HEK293 (cell line): ENCODE measurements around the gene C1QTNF2.

Experiments
- KLF1 ChIP-seq: fragments of 450-650 bp; formaldehyde crosslinking; IDR thresholded peaks from 2 replicates; pipeline ENCODE4 v1.5.1; 2016; ENCODE audit warnings: missing biosample characterization, missing genetic modification characterization
- YY2 ChIP-seq: fragments of 450-650 bp; formaldehyde crosslinking; IDR thresholded peaks from 2 replicates; pipeline ENCODE4 v1.5.1; 2016; ENCODE audit warnings: missing biosample characterization, missing genetic modification characterization
- ZEB2 ChIP-seq: fragments of 450-650 bp; formaldehyde crosslinking; IDR thresholded peaks from 2 replicates; pipeline ENCODE4 v1.5.1; 2016; ENCODE audit warnings: missing biosample characterization, missing genetic modification characterization
- ZFP41 ChIP-seq: fragments of 450-650 bp; formaldehyde crosslinking; IDR thresholded peaks from 2 replicates; pipeline ENCODE4 v1.5.1; 2016; ENCODE audit warnings: missing biosample characterization, missing genetic modification characterization, borderline replicate concordance
- ZNF214 ChIP-seq: fragments of 450-650 bp; formaldehyde crosslinking; IDR thresholded peaks from 2 replicates; pipeline ENCODE4 v1.5.1; 2017; ENCODE audit warnings: missing biosample characterization, mild to moderate bottlenecking, missing genetic modification characterization, borderline replicate concordance
- ZNF311 ChIP-seq: fragments of 450-650 bp; formaldehyde crosslinking; IDR thresholded peaks from 2 replicates; pipeline ENCODE4 v1.5.1; 2017; ENCODE audit warnings: missing biosample characterization, missing genetic modification characterization, borderline replicate concordance
- ZNF658 ChIP-seq: fragments of 450-650 bp; formaldehyde crosslinking; IDR thresholded peaks from 2 replicates; pipeline ENCODE4; 2016; ENCODE audit warnings: missing biosample characterization, missing genetic modification characterization
- ZNF791 ChIP-seq: fragments of 450-650 bp; formaldehyde crosslinking; IDR thresholded peaks from 2 replicates; pipeline ENCODE4 v1.5.1; 2016; ENCODE audit warnings: missing biosample characterization, missing genetic modification characterization
- ZNF792 ChIP-seq: fragments of 450-650 bp; formaldehyde crosslinking; IDR thresholded peaks from 2 replicates; pipeline ENCODE4 v1.5.1; 2016; ENCODE audit warnings: missing biosample characterization, missing genetic modification characterization
- ZNF830 ChIP-seq: fragments of 450-650 bp; IDR thresholded peaks from 2 replicates; pipeline ENCODE4 v1.5.0; 2018; ENCODE audit warnings: missing biosample characterization, missing genetic modification characterization, low read depth, mild to moderate bottlenecking, moderate library complexity
- TF ChIP-seq, protein P1 (sequence below): fragments of 450-650 bp; formaldehyde crosslinking; IDR thresholded peaks from 2 replicates; pipeline ENCODE4 v1.5.1; 2016; ENCODE audit warnings: missing biosample characterization, missing genetic modification characterization, low read depth
- TF ChIP-seq, protein P2 (sequence below): fragments of 450-650 bp; IDR thresholded peaks from 2 replicates; pipeline ENCODE4 v1.5.1; 2018; ENCODE audit warnings: missing biosample characterization, missing genetic modification characterization
- TF ChIP-seq, protein P3 (sequence below): sonication (generic); formaldehyde crosslinking; IDR thresholded peaks from 2 replicates; pipeline ENCODE4 v1.8.1; 2022; ENCODE audit warnings: mild to moderate bottlenecking, moderate library complexity, missing genetic modification reagents
- TF ChIP-seq, protein P4 (sequence below): fragments of 450-650 bp; formaldehyde crosslinking; conservative IDR thresholded peaks from 2 replicates; pipeline ENCODE4 v1.5.1; 2016; ENCODE audit warnings: low read depth, missing biosample characterization, missing genetic modification characterization
- TF ChIP-seq, protein P5 (sequence below): fragments of 450-650 bp; formaldehyde crosslinking; IDR thresholded peaks from 2 replicates; pipeline ENCODE4 v1.5.1; 2016; ENCODE audit warnings: missing biosample characterization, missing genetic modification characterization
- TF ChIP-seq, protein P6 (sequence below): fragments of 450-650 bp; formaldehyde crosslinking; IDR thresholded peaks from 2 replicates; pipeline ENCODE4 v1.5.1; 2017; ENCODE audit warnings: missing biosample characterization, missing genetic modification characterization
- TF ChIP-seq, protein P7 (sequence below): fragments of 450-650 bp; formaldehyde crosslinking; IDR thresholded peaks from 2 replicates; pipeline ENCODE4 v1.5.0; 2017; ENCODE audit warnings: missing biosample characterization, missing genetic modification characterization, borderline replicate concordance
- TF ChIP-seq, protein P8 (sequence below): fragments of 450-650 bp; formaldehyde crosslinking; IDR thresholded peaks from 2 replicates; pipeline ENCODE4 v1.5.1; 2016; ENCODE audit warnings: missing biosample characterization, missing genetic modification characterization

C1QTNF2 gene

DNA sequence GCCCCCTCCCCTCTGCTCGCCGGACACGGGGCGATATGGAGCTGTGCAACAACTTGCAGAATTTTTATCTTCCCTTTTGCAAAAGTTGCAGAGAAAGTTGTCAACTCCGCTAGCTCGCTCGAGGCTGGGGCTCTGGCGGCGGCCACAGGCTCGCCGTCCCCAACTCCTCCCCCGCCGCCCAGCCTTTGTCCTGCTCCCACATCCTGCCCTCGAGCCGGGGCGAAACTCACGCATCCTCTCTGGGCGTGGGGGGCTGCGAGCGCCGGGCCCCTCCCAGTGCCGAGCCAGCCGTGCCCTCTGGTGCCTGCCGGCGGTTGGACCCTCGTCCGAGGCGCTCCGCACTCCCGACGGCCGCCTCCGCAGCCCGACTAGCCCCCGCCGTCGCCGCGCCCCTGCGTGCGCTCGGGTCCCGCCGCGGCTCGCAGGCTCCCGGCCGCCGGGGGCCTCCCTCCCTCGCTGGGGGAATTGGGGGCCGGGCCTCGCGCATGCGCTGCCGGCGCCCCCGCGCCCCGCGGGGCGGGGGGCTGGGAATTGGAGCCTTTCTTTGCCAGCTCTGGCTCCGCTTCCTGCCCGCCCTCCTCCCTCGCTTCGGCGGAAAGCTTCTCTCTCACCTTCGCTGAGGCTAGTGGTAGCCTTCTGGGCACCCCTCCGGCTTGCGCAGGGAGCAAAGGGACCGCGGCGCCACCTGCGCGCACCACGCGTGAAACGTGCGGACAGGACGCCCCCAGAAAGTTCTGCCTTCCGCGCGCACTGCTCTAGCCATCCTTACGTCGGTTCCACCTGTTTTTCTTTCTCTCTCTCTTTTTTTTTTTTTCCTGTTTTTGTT is 58.1 kb downstream of the C1QTNF2 start, which contains the start of gene CCNJL (continued):
- TF ChIP-seq, protein P1, sequence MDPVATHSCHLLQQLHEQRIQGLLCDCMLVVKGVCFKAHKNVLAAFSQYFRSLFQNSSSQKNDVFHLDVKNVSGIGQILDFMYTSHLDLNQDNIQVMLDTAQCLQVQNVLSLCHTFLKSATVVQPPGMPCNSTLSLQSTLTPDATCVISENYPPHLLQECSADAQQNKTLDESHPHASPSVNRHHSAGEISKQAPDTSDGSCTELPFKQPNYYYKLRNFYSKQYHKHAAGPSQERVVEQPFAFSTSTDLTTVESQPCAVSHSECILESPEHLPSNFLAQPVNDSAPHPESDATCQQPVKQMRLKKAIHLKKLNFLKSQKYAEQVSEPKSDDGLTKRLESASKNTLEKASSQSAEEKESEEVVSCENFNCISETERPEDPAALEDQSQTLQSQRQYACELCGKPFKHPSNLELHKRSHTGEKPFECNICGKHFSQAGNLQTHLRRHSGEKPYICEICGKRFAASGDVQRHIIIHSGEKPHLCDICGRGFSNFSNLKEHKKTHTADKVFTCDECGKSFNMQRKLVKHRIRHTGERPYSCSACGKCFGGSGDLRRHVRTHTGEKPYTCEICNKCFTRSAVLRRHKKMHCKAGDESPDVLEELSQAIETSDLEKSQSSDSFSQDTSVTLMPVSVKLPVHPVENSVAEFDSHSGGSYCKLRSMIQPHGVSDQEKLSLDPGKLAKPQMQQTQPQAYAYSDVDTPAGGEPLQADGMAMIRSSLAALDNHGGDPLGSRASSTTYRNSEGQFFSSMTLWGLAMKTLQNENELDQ (tag by site-specific recombination) = no peak
- TF ChIP-seq, protein P2, sequence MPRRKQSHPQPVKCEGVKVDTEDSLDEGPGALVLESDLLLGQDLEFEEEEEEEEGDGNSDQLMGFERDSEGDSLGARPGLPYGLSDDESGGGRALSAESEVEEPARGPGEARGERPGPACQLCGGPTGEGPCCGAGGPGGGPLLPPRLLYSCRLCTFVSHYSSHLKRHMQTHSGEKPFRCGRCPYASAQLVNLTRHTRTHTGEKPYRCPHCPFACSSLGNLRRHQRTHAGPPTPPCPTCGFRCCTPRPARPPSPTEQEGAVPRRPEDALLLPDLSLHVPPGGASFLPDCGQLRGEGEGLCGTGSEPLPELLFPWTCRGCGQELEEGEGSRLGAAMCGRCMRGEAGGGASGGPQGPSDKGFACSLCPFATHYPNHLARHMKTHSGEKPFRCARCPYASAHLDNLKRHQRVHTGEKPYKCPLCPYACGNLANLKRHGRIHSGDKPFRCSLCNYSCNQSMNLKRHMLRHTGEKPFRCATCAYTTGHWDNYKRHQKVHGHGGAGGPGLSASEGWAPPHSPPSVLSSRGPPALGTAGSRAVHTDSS (tag by site-specific recombination) = no peak
- no peak for TF ChIP-seq KLF1
- no peak for TF ChIP-seq ZNF214 (tag by site-specific recombination)
- TF ChIP-seq, protein P3, sequence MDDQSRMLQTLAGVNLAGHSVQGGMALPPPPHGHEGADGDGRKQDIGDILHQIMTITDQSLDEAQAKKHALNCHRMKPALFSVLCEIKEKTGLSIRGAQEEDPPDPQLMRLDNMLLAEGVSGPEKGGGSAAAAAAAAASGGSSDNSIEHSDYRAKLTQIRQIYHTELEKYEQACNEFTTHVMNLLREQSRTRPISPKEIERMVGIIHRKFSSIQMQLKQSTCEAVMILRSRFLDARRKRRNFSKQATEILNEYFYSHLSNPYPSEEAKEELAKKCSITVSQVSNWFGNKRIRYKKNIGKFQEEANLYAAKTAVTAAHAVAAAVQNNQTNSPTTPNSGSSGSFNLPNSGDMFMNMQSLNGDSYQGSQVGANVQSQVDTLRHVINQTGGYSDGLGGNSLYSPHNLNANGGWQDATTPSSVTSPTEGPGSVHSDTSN = no peak
- TF ChIP-seq ZNF830 = no peak
- TF ChIP-seq, protein P4, sequence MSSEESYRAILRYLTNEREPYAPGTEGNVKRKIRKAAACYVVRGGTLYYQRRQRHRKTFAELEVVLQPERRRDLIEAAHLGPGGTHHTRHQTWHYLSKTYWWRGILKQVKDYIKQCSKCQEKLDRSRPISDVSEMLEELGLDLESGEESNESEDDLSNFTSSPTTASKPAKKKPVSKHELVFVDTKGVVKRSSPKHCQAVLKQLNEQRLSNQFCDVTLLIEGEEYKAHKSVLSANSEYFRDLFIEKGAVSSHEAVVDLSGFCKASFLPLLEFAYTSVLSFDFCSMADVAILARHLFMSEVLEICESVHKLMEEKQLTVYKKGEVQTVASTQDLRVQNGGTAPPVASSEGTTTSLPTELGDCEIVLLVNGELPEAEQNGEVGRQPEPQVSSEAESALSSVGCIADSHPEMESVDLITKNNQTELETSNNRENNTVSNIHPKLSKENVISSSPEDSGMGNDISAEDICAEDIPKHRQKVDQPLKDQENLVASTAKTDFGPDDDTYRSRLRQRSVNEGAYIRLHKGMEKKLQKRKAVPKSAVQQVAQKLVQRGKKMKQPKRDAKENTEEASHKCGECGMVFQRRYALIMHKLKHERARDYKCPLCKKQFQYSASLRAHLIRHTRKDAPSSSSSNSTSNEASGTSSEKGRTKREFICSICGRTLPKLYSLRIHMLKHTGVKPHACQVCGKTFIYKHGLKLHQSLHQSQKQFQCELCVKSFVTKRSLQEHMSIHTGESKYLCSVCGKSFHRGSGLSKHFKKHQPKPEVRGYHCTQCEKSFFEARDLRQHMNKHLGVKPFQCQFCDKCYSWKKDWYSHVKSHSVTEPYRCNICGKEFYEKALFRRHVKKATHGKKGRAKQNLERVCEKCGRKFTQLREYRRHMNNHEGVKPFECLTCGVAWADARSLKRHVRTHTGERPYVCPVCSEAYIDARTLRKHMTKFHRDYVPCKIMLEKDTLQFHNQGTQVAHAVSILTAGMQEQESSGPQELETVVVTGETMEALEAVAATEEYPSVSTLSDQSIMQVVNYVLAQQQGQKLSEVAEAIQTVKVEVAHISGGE (tag by site-specific recombination) = no peak
- TF ChIP-seq, protein P5, sequence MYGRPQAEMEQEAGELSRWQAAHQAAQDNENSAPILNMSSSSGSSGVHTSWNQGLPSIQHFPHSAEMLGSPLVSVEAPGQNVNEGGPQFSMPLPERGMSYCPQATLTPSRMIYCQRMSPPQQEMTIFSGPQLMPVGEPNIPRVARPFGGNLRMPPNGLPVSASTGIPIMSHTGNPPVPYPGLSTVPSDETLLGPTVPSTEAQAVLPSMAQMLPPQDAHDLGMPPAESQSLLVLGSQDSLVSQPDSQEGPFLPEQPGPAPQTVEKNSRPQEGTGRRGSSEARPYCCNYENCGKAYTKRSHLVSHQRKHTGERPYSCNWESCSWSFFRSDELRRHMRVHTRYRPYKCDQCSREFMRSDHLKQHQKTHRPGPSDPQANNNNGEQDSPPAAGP = no peak
- TF ChIP-seq ZNF792 (tag by site-specific recombination) = no peak
- TF ChIP-seq, protein P6, sequence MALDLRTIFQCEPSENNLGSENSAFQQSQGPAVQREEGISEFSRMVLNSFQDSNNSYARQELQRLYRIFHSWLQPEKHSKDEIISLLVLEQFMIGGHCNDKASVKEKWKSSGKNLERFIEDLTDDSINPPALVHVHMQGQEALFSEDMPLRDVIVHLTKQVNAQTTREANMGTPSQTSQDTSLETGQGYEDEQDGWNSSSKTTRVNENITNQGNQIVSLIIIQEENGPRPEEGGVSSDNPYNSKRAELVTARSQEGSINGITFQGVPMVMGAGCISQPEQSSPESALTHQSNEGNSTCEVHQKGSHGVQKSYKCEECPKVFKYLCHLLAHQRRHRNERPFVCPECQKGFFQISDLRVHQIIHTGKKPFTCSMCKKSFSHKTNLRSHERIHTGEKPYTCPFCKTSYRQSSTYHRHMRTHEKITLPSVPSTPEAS = no peak
- peak; percentile 53; the same call in 1 of the 2 replicates for TF ChIP-seq ZEB2 (tag by site-specific recombination)
- TF ChIP-seq, protein P7, sequence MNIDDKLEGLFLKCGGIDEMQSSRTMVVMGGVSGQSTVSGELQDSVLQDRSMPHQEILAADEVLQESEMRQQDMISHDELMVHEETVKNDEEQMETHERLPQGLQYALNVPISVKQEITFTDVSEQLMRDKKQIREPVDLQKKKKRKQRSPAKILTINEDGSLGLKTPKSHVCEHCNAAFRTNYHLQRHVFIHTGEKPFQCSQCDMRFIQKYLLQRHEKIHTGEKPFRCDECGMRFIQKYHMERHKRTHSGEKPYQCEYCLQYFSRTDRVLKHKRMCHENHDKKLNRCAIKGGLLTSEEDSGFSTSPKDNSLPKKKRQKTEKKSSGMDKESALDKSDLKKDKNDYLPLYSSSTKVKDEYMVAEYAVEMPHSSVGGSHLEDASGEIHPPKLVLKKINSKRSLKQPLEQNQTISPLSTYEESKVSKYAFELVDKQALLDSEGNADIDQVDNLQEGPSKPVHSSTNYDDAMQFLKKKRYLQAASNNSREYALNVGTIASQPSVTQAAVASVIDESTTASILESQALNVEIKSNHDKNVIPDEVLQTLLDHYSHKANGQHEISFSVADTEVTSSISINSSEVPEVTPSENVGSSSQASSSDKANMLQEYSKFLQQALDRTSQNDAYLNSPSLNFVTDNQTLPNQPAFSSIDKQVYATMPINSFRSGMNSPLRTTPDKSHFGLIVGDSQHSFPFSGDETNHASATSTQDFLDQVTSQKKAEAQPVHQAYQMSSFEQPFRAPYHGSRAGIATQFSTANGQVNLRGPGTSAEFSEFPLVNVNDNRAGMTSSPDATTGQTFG (tag by site-specific recombination) = no peak
- no peak for TF ChIP-seq ZNF311 (tag by site-specific recombination)
- TF ChIP-seq, protein P8, sequence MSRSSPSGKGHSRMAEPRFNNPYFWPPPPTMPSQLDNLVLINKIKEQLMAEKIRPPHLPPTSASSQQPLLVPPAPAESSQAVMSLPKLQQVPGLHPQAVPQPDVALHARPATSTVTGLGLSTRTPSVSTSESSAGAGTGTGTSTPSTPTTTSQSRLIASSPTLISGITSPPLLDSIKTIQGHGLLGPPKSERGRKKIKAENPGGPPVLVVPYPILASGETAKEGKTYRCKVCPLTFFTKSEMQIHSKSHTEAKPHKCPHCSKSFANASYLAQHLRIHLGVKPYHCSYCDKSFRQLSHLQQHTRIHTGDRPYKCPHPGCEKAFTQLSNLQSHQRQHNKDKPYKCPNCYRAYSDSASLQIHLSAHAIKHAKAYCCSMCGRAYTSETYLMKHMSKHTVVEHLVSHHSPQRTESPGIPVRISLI (tag by site-specific recombination) = peak; percentile 74; the same call in 1 of the 2 replicates
- TF ChIP-seq ZNF791 (tag by site-specific recombination) = no peak
- TF ChIP-seq ZNF658 (tag by site-specific recombination) = no peak
- TF ChIP-seq ZFP41 (tag by site-specific recombination) = no peak
- no peak for TF ChIP-seq YY2 (tag by site-specific recombination)
